Loucy (cell line): Measurements from ENCODE around the gene DNAI4.

Source experiments
- H2AFZ ChIP-seq: fragments of 200-600 bp; sonication (generic); 2 replicates; pipeline ENCODE4 v1.6.0; 2016; ENCODE audit warnings: antibody characterized with exemption, mild to moderate bottlenecking, low read length, moderate library complexity
- H3F3A ChIP-seq: fragments of 200-600 bp; 2 replicates; pipeline ENCODE4 v1.6.0; 2016; ENCODE audit warnings: antibody characterized with exemption, low read depth, mild to moderate bottlenecking
- H3K27me3 ChIP-seq: fragments of 200-600 bp; sonication (generic); 2 replicates; pipeline ENCODE4 v1.6.1; 2014; ENCODE audit warnings: low read length, mild to moderate bottlenecking; ENCODE audit not compliant: insufficient read depth, poor library complexity, severe bottlenecking
- H3K36me3 ChIP-seq: fragments of 200-600 bp; sonication (generic); 2 replicates; pipeline ENCODE4 v1.6.1; 2016; ENCODE audit warnings: low read length; ENCODE audit not compliant: insufficient read depth
- H3K4me1 ChIP-seq: fragments of 200-600 bp; sonication (generic); 2 replicates; pipeline ENCODE4 v1.5.1; 2014; ENCODE audit warnings: low read length, mild to moderate bottlenecking; ENCODE audit not compliant: insufficient read depth, poor library complexity, severe bottlenecking
- H3K4me2 ChIP-seq: fragments of 200-600 bp; sonication (generic); 2 replicates; pipeline ENCODE4 v1.6.0; 2014; ENCODE audit warnings: antibody characterized with exemption, low read length, low read depth, mild to moderate bottlenecking; ENCODE audit not compliant: poor library complexity, severe bottlenecking
- H3K4me3 ChIP-seq: fragments of 200-600 bp; sonication (generic); 2 replicates; pipeline ENCODE4 v1.5.1; 2014; ENCODE audit warnings: low read length, mild to moderate bottlenecking, mixed read lengths; ENCODE audit not compliant: poor library complexity, severe bottlenecking
- H3K79me2 ChIP-seq: fragments of 200-600 bp; sonication (generic); 2 replicates; pipeline ENCODE4 v1.6.1; 2014; ENCODE audit warnings: low read length; ENCODE audit not compliant: insufficient read depth
- H3K9ac ChIP-seq: fragments of 200-600 bp; sonication (generic); 2 replicates; pipeline ENCODE4 v1.6.0; 2014; ENCODE audit warnings: mild to moderate bottlenecking, low read depth, low read length, moderate library complexity; ENCODE audit not compliant: poor library complexity, severe bottlenecking
- H3K9me2 ChIP-seq: fragments of 200-600 bp; sonication (generic); replicated peaks from 2 replicates; pipeline ENCODE4 v1.6.1; 2016; ENCODE audit warnings: low read depth, low read length, mixed read lengths
- H3K9me3 ChIP-seq: fragments of 200-600 bp; sonication (generic); 2 replicates; pipeline ENCODE4 v1.6.1; 2014; ENCODE audit warnings: mild to moderate bottlenecking, antibody characterized with exemption, low read length, low read depth; ENCODE audit not compliant: insufficient read depth
- H4K20me1 ChIP-seq: fragments of 200-600 bp; sonication (generic); 2 replicates; pipeline ENCODE4 v1.6.0; 2014; ENCODE audit warnings: antibody characterized with exemption, low read length, mild to moderate bottlenecking; ENCODE audit not compliant: insufficient read depth, poor library complexity, severe bottlenecking
- CTCF ChIP-seq: fragments of 200-600 bp; sonication (generic); conservative IDR thresholded peaks from 2 replicates; pipeline ENCODE4 v1.5.1; 2014; ENCODE audit warnings: mild to moderate bottlenecking, antibody characterized with exemption, low read length
- EZH2phosphoT487 ChIP-seq: fragments of 200-600 bp; IDR thresholded peaks from 2 replicates; pipeline ENCODE4 v1.6.1; 2018; ENCODE audit warnings: antibody characterized with exemption, mild to moderate bottlenecking, moderate library complexity, borderline replicate concordance

DNAI4 gene

GRCh38 chr1:66919828-66920227 is 4.8 kb downstream of the DNAI4 start:
- Histone ChIP-seq H3K9me2 (no peaks in the 10 kb centered on the region), H3K9ac (no peak overlapping the region), H3K4me3 (no peak overlapping the region), H2AFZ (no peak overlapping the region), H3K9me3 (peaks cover 11% of the 10 kb centered on the region; the same call in 1 of the 2 replicates), H3K4me1 (peaks cover 17% of the 10 kb centered on the region), H3F3A (no peaks in the 10 kb centered on the region), H4K20me1 (no peaks in the 10 kb centered on the region), H3K36me3 (no peaks in the 10 kb centered on the region), H3K79me2 (peaks cover 17% of the 10 kb centered on the region), H3K4me2 (no peak overlapping the region), H3K27me3 (no peaks in the 10 kb centered on the region)
- TF ChIP-seq CTCF (no peak), EZH2phosphoT487 (no peak)

- no peak overlapping the region for H3K9ac ChIP-seq
- no peaks in the 10 kb centered on the region for H3F3A ChIP-seq
- no peaks in the 10 kb centered on the region for H4K20me1 ChIP-seq
- no peaks in the 10 kb centered on the region for H3K9me2 ChIP-seq
- H2AFZ ChIP-seq = no peak overlapping the region
- H3K79me2 ChIP-seq = peaks cover 12% of the 10 kb centered on the region
- H3K4me1 ChIP-seq = peaks cover 16% of the 10 kb centered on the region
- no peak for TF ChIP-seq EZH2phosphoT487
- no peak for TF ChIP-seq CTCF
- H3K36me3 ChIP-seq = no peaks in the 10 kb centered on the region
- H3K9me3 ChIP-seq = peaks cover 11% of the 10 kb centered on the region; the same call in 1 of the 2 replicates
- H3K4me2 ChIP-seq = no peak overlapping the region
- H3K4me3 ChIP-seq = no peak overlapping the region
- no peaks in the 10 kb centered on the region for H3K27me3 ChIP-seq
Observed at GRCh38 chr1:66919063-66919462, 5.6 kb downstream of the DNAI4 start.

GRCh38 chr1:66917476-66917875 is 7.2 kb downstream of the DNAI4 start:
- H3K9me3 ChIP-seq = peaks cover 11% of the 10 kb centered on the region; the same call in 1 of the 2 replicates
- H4K20me1 ChIP-seq = no peaks in the 10 kb centered on the region
- H3K4me3 ChIP-seq = no peak overlapping the region
- no peak overlapping the region for H3K4me2 ChIP-seq
- H3K79me2 ChIP-seq = no peaks in the 10 kb centered on the region
- no peak overlapping the region for H3K9ac ChIP-seq
- H3K36me3 ChIP-seq = no peaks in the 10 kb centered on the region
- no peak overlapping the region for H2AFZ ChIP-seq
- H3K27me3 ChIP-seq = no peaks in the 10 kb centered on the region
- H3F3A ChIP-seq = no peaks in the 10 kb centered on the region
- H3K4me1 ChIP-seq = peaks cover 4% of the 10 kb centered on the region
- no peaks in the 10 kb centered on the region for H3K9me2 ChIP-seq
- TF ChIP-seq CTCF (no peak), EZH2phosphoT487 (no peak)
